Nucleus accumbens (tissue), 56 donors: ENCODE results near the gene IMPDH1.

Experiments used
- DNase-seq, 56 donors: peaks; one replicate each; lab custom pipeline; 2025; lab: John Stamatoyannopoulos, UW

The IMPDH1 gene

GRCh38 chr7:128407751-128408708 lies 1.8 kb downstream of the IMPDH1 start:
- DNase-seq = peak in 2 of 56 donors; percentile 21 to 37

GRCh38 chr7:128407233-128407589 lies 2.6 kb downstream of the IMPDH1 start:
- no peak for DNase-seq

- DNase-seq = no peak
Observed at GRCh38 chr7:128406314-128407232, 3.2 kb downstream of the IMPDH1 start.

- DNase-seq = peak in 8 of 56 donors; percentile 10 to 50 (median 32)
Observed at GRCh38 chr7:128405471-128406313, 4.1 kb downstream of the IMPDH1 start.

GRCh38 chr7:128404886-128405470 lies 4.8 kb downstream of the IMPDH1 start:
- no peak for DNase-seq

- DNase-seq = no peak
Observed at GRCh38 chr7:128404143-128404681, 5.6 kb downstream of the IMPDH1 start.

GRCh38 chr7:128403676-128404075 lies 6.1 kb downstream of the IMPDH1 start:
- DNase-seq = no peak

- no peak for DNase-seq
Observed at GRCh38 chr7:128402356-128402755, 7.4 kb downstream of the IMPDH1 start.

GRCh38 chr7:128400566-128400965 lies 9.2 kb downstream of the IMPDH1 start:
- no peak for DNase-seq

- DNase-seq = no peak
Observed at GRCh38 chr7:128399991-128400390, 9.8 kb downstream of the IMPDH1 start.

GRCh38 chr7:128398841-128399135 lies 11.0 kb downstream of the IMPDH1 start:
- no peak for DNase-seq

- peak in 37 of 56 donors; percentile 18 to 77 (median 32) for DNase-seq
Observed at GRCh38 chr7:128398016-128398840, 11.6 kb downstream of the IMPDH1 start.

GRCh38 chr7:128396357-128396756 lies 13.4 kb downstream of the IMPDH1 start:
- no peak for DNase-seq

GRCh38 chr7:128395748-128396147 lies 14.0 kb downstream of the IMPDH1 start:
- DNase-seq = no peak

- DNase-seq = no peak
Observed at GRCh38 chr7:128394904-128395496, 14.8 kb downstream of the IMPDH1 start.

- no peak for DNase-seq
Observed at GRCh38 chr7:128393526-128394330, 16.1 kb downstream of the IMPDH1 start.

GRCh38 chr7:128392446-128393327 lies 17.1 kb downstream of the IMPDH1 start:
- no peak for DNase-seq
